Epidermal melanocyte (primary cell): ENCODE results near the gene TUFT1.
"Not testable (repeated sequence)": the region's sequence is repeated elsewhere in the genome, so short reads cannot be mapped to it uniquely, and the experiment has no call there.

Experiments used
- DNase-seq: peaks from one replicate; pipeline ENCODE4 v3.0.0; 2011; ENCODE audit warnings: low spot score; ENCODE audit not compliant: insufficient read length

TUFT1 gene

GRCh38 chr1:151512326-151512725 lies 27.8 kb upstream of the TUFT1 start:
- DNase-seq = no peak

GRCh38 chr1:151512801-151513625 lies 27.1 kb upstream of the TUFT1 start:
- no peak for DNase-seq

- no peak for DNase-seq
Observed at GRCh38 chr1:151513626-151514121, 26.4 kb upstream of the TUFT1 start.

- no peak for DNase-seq
Observed at GRCh38 chr1:151514366-151514765, 25.7 kb upstream of the TUFT1 start.

- no peak for DNase-seq
Observed at GRCh38 chr1:151515265-151515664, 24.8 kb upstream of the TUFT1 start.

GRCh38 chr1:151516031-151516511 lies 24.0 kb upstream of the TUFT1 start:
- no peak for DNase-seq

- DNase-seq = no peak
Observed at GRCh38 chr1:151518431-151518830, 21.7 kb upstream of the TUFT1 start.

GRCh38 chr1:151518936-151519335 lies 21.2 kb upstream of the TUFT1 start:
- DNase-seq = no peak

GRCh38 chr1:151519667-151520066 lies 20.4 kb upstream of the TUFT1 start:
- no peak for DNase-seq

- no peak for DNase-seq
Observed at GRCh38 chr1:151520359-151520758, 19.8 kb upstream of the TUFT1 start.

- not testable (repeated sequence) for DNase-seq
Observed at GRCh38 chr1:151522427-151522826, 17.7 kb upstream of the TUFT1 start.

GRCh38 chr1:151523326-151523725 lies 16.8 kb upstream of the TUFT1 start:
- no peak for DNase-seq

GRCh38 chr1:151524736-151525135 lies 15.4 kb upstream of the TUFT1 start:
- no peak for DNase-seq

GRCh38 chr1:151526735-151527525 lies 13.2 kb upstream of the TUFT1 start:
- DNase-seq = no peak

GRCh38 chr1:151529211-151529702 lies 10.9 kb upstream of the TUFT1 start:
- DNase-seq = no peak

GRCh38 chr1:151529781-151530180 lies 10.3 kb upstream of the TUFT1 start:
- DNase-seq = no peak

- DNase-seq = no peak
Observed at GRCh38 chr1:151530461-151530860, 9.6 kb upstream of the TUFT1 start.

- DNase-seq = no peak
Observed at GRCh38 chr1:151533870-151534269, 6.2 kb upstream of the TUFT1 start.

- DNase-seq = peak; percentile 73
Observed at GRCh38 chr1:151534662-151535278, 5.3 kb upstream of the TUFT1 start.

- no peak for DNase-seq
Observed at GRCh38 chr1:151535326-151536271, 4.5 kb upstream of the TUFT1 start.
